ENCODE data around the gene FBRSL1.
A peak's percentile ranks its signal among the peaks of the same experiment; 100 is the strongest.

FBRSL1 gene

DNA sequence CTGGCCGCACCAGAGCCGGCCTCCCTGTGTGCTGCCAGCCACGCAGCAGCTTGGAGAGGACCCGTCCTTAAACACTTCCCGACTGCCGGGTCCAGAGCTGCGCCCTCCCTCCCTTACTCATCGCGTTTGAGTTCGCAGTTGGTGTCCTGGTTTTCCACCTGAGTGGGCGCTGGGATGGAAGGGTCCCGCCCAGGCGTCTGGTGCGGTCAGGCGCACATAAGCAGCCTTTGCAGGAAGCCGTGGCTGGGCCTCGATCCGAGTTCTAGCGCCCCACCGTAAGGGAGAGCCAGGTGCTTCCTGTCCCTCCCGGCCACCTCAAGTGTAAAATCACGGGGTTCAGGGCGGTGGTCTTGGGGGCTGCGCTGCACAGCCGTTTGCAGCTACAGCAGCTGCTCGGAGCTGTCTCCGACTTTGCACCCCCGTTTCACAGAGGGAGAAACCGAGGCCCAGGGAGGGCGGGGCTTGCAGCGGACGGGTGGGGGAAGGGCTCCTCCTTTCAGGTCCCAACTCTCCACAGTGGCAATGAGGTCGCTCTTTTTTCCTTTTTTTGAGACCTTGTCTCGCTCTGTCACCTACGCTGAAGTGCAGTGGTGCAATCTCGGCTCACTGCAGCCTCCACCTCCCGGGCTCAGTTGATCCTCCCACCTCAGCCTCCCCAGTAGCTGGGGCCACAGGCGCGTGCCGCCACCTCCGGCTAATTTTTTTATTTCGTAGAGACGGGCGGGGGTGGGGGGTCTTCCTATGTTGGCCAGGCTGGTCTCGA lies 69.1 kb downstream of the FBRSL1 start:
- peak; percentile 33 for DNase-seq (ENCODE audit: low spot score)

DNA sequence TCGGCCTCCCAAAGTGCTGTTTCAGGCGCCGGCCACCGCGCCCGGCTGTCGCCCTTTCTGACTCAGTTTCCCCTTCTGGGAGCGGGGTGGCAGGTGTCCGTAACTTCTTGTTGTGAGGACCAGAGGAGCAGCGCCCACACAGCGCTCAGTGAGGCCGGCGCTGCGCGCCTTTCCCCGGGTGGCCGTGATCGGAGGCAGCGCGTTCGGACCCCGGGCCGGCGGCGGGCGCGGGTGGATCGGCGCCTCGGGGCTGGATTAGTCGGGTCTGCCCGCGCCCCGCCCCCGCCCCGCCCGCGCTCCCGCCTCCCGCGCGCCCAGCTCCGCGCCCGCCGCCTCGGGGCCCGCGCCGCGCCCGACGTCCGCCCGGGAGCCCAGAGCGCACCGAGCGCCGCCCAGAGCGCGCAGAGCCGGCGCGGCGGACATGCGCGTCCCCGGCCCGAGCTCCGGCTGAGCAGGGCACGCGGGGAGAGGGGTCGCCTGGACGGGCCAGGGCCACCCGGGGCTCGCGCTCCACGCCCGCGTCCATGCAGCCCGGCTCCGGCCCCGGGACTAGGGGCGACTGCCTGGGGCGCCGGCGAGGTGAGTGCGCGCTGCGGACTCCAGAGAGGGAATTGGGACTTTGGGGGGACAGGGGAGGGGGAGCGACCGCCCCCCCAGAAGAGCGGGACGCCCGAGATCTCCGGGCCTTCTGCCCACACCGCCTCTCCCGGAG lies 69.9 kb downstream of the FBRSL1 start:
- DNase-seq (ENCODE audit: low spot score), result peak; percentile 31

DNA sequence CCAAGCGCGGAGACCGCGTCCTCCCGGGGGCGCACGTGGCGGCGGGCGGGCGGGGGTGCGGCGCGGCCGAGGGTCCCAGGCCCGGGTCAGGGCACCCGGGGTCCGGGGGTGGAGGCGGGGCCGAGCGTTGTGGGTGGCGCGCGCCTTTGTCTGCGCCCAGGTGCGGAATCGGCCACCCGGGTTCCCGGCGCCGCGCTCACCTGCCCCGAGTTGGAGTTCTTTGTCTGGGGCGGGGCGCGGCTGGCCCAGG lies 70.3 kb downstream of the FBRSL1 start:
- no peak for DNase-seq (ENCODE audit: low spot score)

DNA sequence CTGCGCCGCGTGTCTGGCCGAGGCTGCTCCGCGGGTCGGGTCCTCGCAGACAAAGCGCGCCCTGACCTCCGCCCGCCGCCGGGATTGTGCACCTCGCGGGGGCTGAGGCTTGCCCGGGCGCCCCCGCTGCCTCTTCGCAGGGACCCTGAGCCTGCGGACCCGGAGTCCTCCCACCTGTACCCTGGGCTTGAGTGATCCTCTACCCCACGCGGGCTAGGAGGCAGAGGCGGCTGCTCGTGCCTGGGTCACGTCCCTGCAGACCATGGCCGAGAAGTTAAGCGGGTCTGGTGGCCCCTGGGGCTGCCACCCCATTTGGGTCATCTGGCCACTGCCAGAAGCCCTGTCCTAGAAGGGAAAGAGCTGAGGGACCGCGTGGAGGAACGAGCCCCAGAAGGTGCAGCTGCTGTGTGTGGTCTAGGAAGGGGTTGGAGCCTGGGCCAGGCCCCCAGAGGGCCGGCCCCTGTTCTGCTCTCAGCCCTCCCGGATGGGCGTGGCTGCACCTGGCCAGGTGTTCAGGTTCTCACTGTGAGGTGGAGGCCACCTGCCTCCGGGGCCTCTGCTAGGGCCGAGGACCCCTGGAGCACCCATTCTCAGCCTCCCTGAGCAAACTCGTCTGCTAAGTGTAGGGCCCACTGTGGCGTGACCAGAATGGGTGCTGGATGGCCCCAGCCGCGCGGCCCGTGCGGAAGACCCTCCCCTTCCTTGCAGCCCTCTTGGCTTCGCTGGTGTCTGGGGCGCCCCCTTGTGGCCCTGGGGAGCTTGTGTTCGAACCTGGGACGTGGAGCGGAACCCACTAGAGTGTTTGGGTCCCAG lies 70.9 kb downstream of the FBRSL1 start:
- peak; percentile 60 for DNase-seq (ENCODE audit: low spot score)
